IPS DF 6.9 (cell line): ENCODE data around the gene ERAP2.
A peak's percentile ranks its signal among the peaks of the same experiment; 100 is the strongest.

ENCODE experiments used
- DNase-seq: peaks from one replicate; pipeline ENCODE4 v3.0.0-alpha.2; 2013; ENCODE audit warnings: low read depth, low spot score
- H3K27ac ChIP-seq: one replicate; pipeline ENCODE4 v1.5.1; 2013; ENCODE audit warnings: low read length, control low read depth
- H3K27me3 ChIP-seq: 2 replicates; pipeline ENCODE4 v1.6.1; 2013; ENCODE audit warnings: mild to moderate bottlenecking, low read length; ENCODE audit not compliant: control insufficient read depth, insufficient read depth
- H3K36me3 ChIP-seq: 2 replicates; pipeline ENCODE4 v1.6.1; 2013; ENCODE audit warnings: low read length; ENCODE audit not compliant: control insufficient read depth, insufficient read depth
- H3K4me1 ChIP-seq: 2 replicates; pipeline ENCODE4 v1.6.1; 2013; ENCODE audit warnings: low read length; ENCODE audit not compliant: control insufficient read depth, insufficient read depth
- H3K4me3 ChIP-seq: 2 replicates; pipeline ENCODE4 v1.5.1; 2013; ENCODE audit warnings: mild to moderate bottlenecking, low read length
- H3K9me3 ChIP-seq: 2 replicates; pipeline ENCODE4 v1.6.1; 2013; ENCODE audit warnings: low read length, inconsistent platforms; ENCODE audit not compliant: control insufficient read depth, insufficient read depth
- WGBS: extraction: QIAGEN DNeasy Blood & Tissue Kit; methylation state at CpG from one replicate; pipeline ENCODE4 v1.1.7; 2013; ENCODE audit warnings: mixed read lengths, missing lambda C conversion rate; ENCODE audit not compliant: insufficient read length, insufficient coverage; 5-methylcytosine and 5-hydroxymethylcytosine counted together

ERAP2 gene

GRCh38 chr5:96931605-96932004 lies 55.3 kb downstream of the ERAP2 start:
- no peaks in the 10 kb centered on the region for H3K4me1 ChIP-seq

GRCh38 chr5:96932026-96932425 lies 55.7 kb downstream of the ERAP2 start:
- Histone ChIP-seq H3K36me3 (no peaks in the 10 kb centered on the region), H3K27me3 (no peaks in the 10 kb centered on the region; the same call in 1 of the 2 replicates), H3K4me3 (no peak overlapping the region), H3K27ac (no peak overlapping the region), H3K4me1 (no peaks in the 10 kb centered on the region), H3K9me3 (no peaks in the 10 kb centered on the region)
- no peak for DNase-seq
- WGBS: no CpG with 5 or more reads among the region's 5 CpGs

More at GRCh38 chr5:96931605-96932004, 55.3 kb downstream of the ERAP2 start:
- no peak for DNase-seq
- Histone ChIP-seq H3K27me3 (no peaks in the 10 kb centered on the region), H3K9me3 (no peaks in the 10 kb centered on the region), H3K27ac (no peak overlapping the region), H3K4me3 (no peak overlapping the region), H3K36me3 (no peaks in the 10 kb centered on the region)
- WGBS: no CpG with 5 or more reads among the region's 1 CpG

GRCh38 chr5:96933764-96934707 lies 57.7 kb downstream of the ERAP2 start:
- Histone ChIP-seq H3K27me3 (no peaks in the 10 kb centered on the region; the same call in 1 of the 2 replicates), H3K36me3 (no peaks in the 10 kb centered on the region), H3K9me3 (no peaks in the 10 kb centered on the region), H3K4me3 (peak overlapping the region; percentile 62; the same call in 1 of the 2 replicates), H3K27ac (no peak overlapping the region), H3K4me1 (no peaks in the 10 kb centered on the region)
- DNase-seq: no peak
- whole genome bisulfite sequencing: no CpG with 5 or more reads among the region's 13 CpGs

GRCh38 chr5:96934708-96935558 lies 58.6 kb downstream of the ERAP2 start:
- no peak overlapping the region for H3K27ac ChIP-seq
- no CpG with 5 or more reads among the region's 80 CpGs for WGBS
- H3K4me1 ChIP-seq: no peaks in the 10 kb centered on the region
- no peaks in the 10 kb centered on the region for H3K36me3 ChIP-seq
- H3K9me3 ChIP-seq: no peaks in the 10 kb centered on the region
- no peaks in the 10 kb centered on the region; the same call in 1 of the 2 replicates for H3K27me3 ChIP-seq
- H3K4me3 ChIP-seq: peak overlapping the region; percentile 62; the same call in 1 of the 2 replicates
- DNase-seq: peak; percentile 57

GRCh38 chr5:96935559-96936430 lies 59.5 kb downstream of the ERAP2 start, which contains the start of gene LNPEP:
Gene LNPEP, plus strand, starts transcription at chr5:96936080. Its CDS starts 76 bp downstream, at chr5:96936156.
- no peak within 1 kb of the TSS for H3K27ac ChIP-seq
- no peaks in the 10 kb centered on the region for H3K4me1 ChIP-seq
- WGBS: no CpG with 5 or more reads among the region's 79 CpGs
- H3K9me3 ChIP-seq: no peaks in the 10 kb centered on the region
- peak within 1 kb of the TSS; percentile 62; the same call in 1 of the 2 replicates for H3K4me3 ChIP-seq
- DNase-seq: peak; percentile 93
- H3K36me3 ChIP-seq: no peaks in the 10 kb centered on the region
- H3K27me3 ChIP-seq: no peaks in the 10 kb centered on the region; the same call in 1 of the 2 replicates

GRCh38 chr5:96936431-96937320 lies 60.4 kb downstream of the ERAP2 start:
- no peaks in the 10 kb centered on the region for H3K9me3 ChIP-seq
- DNase-seq: no peak
- H3K27me3 ChIP-seq: no peaks in the 10 kb centered on the region; the same call in 1 of the 2 replicates
- H3K36me3 ChIP-seq: no peaks in the 10 kb centered on the region
- H3K4me1 ChIP-seq: no peaks in the 10 kb centered on the region
- H3K4me3 ChIP-seq: peak overlapping the region; percentile 62; the same call in 1 of the 2 replicates
- H3K27ac ChIP-seq: no peak overlapping the region
- no CpG with 5 or more reads among the region's 27 CpGs for WGBS

GRCh38 chr5:96940586-96940985 lies 64.3 kb downstream of the ERAP2 start:
- H3K27ac ChIP-seq: no peak overlapping the region
- DNase-seq: no peak

GRCh38 chr5:96941140-96941539 lies 64.8 kb downstream of the ERAP2 start:
- Histone ChIP-seq H3K36me3 (no peaks in the 10 kb centered on the region), H3K27ac (no peak overlapping the region), H3K27me3 (no peaks in the 10 kb centered on the region; the same call in 1 of the 2 replicates), H3K4me3 (no peak overlapping the region), H3K9me3 (no peaks in the 10 kb centered on the region), H3K4me1 (no peaks in the 10 kb centered on the region)
- no peak for DNase-seq
- WGBS: no CpG with 5 or more reads among the region's 4 CpGs

More at GRCh38 chr5:96940586-96940985, 64.3 kb downstream of the ERAP2 start:
- H3K4me3 ChIP-seq: no peak overlapping the region
- H3K27me3 ChIP-seq: no peaks in the 10 kb centered on the region; the same call in 1 of the 2 replicates
- no peaks in the 10 kb centered on the region for H3K4me1 ChIP-seq
- no peaks in the 10 kb centered on the region for H3K9me3 ChIP-seq
- no peaks in the 10 kb centered on the region for H3K36me3 ChIP-seq
- WGBS: no CpG with 5 or more reads among the region's 3 CpGs

- DNase-seq: no peak
- Histone ChIP-seq H3K27ac (no peak overlapping the region), H3K4me1 (no peaks in the 10 kb centered on the region), H3K9me3 (no peaks in the 10 kb centered on the region), H3K27me3 (no peaks in the 10 kb centered on the region), H3K4me3 (no peak overlapping the region), H3K36me3 (no peaks in the 10 kb centered on the region)
- WGBS: no CpG with 5 or more reads among the region's 9 CpGs
Measured at GRCh38 chr5:96942078-96942477, 65.8 kb downstream of the ERAP2 start.
